Liver (tissue), 3 donors: ENCODE data around the gene HOXC10.

Experiments
- ATF3 ChIP-seq: IDR thresholded peaks from 2 replicates; pipeline ENCODE4 v1.6.1; 2016; ENCODE audit warnings: antibody characterized with exemption
- GABPA ChIP-seq, 2 donors: IDR thresholded peaks in 1 of 2; conservative IDR thresholded peaks in 1 of 2; 2 replicates each; pipeline ENCODE4 v1.6.1; 2016; ENCODE audit warnings: antibody characterized with exemption in 2 of 2, mild to moderate bottlenecking in 1 of 2, moderate library complexity in 1 of 2
- MAX ChIP-seq: IDR thresholded peaks from 2 replicates; pipeline ENCODE4 v1.6.1; 2016; ENCODE audit warnings: antibody characterized with exemption
- SP1 ChIP-seq: IDR thresholded peaks from 2 replicates; pipeline ENCODE4 v1.6.1; 2018; ENCODE audit warnings: antibody characterized with exemption, mild to moderate bottlenecking
- TAF1 ChIP-seq: conservative IDR thresholded peaks from 2 replicates; pipeline ENCODE4 v1.6.1; 2016; ENCODE audit warnings: antibody characterized with exemption, mild to moderate bottlenecking
- YY1 ChIP-seq: IDR thresholded peaks from 2 replicates; pipeline ENCODE4 v1.6.1; 2016; ENCODE audit warnings: antibody characterized with exemption, mild to moderate bottlenecking
- TF ChIP-seq, protein P1 (sequence below): fragments of 150-350 bp; IDR thresholded peaks from 2 replicates; pipeline ENCODE4 v1.5.1; 2017; ENCODE audit warnings: improper control_type of control experiment, low read depth, low read length; ENCODE audit not compliant: missing input control
- TF ChIP-seq, protein P2 (sequence below): IDR thresholded peaks from 2 replicates; pipeline ENCODE4 v1.6.1; 2016; ENCODE audit warnings: antibody characterized with exemption
- donor health status: healthy.
- donor health status: healthy.

DNA sequence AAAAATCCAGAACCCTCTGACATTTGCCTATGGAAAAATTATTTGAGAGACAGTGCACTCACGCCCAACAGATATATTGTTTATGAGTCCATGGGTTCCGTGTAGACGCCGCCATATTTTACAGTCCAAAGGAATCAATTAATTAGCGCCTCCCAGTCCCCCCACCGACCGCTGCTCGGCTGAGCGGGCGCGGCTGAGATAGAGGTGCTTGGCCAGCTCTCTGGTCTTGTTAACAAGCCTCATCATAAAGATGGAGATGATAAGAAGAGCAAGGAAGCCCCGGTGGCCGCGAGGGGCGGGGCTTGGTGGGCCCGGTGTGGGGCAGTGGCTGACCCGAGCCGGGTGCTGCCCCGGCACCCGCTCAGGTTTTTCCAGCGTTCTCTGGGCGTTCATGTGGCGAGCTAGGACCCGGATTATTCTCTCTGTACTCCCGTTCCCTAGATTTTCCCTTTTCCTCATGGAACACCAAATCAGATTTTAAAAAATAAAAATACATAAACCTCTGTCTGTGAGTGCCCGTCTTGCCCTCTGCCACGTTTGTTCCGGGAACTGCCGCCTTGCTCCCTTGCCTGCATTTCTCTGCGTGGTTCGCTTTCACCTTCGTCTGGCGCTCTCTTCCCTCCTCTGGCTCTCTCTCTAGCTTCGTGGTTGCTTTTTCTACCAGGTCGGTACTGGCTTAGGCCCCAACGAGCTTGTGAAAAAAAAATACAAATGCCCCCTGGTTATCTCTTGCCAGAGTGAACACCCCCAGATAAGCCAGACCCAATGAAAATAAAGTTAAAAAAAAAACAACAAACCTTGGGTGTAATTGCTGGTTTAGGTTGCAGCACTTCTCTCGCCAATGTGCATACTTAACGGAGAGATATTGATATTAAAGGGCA, 21.3 kb upstream of the HOXC10 start:
- TF ChIP-seq, protein P1, sequence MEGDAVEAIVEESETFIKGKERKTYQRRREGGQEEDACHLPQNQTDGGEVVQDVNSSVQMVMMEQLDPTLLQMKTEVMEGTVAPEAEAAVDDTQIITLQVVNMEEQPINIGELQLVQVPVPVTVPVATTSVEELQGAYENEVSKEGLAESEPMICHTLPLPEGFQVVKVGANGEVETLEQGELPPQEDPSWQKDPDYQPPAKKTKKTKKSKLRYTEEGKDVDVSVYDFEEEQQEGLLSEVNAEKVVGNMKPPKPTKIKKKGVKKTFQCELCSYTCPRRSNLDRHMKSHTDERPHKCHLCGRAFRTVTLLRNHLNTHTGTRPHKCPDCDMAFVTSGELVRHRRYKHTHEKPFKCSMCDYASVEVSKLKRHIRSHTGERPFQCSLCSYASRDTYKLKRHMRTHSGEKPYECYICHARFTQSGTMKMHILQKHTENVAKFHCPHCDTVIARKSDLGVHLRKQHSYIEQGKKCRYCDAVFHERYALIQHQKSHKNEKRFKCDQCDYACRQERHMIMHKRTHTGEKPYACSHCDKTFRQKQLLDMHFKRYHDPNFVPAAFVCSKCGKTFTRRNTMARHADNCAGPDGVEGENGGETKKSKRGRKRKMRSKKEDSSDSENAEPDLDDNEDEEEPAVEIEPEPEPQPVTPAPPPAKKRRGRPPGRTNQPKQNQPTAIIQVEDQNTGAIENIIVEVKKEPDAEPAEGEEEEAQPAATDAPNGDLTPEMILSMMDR, result no peak
- TF ChIP-seq TAF1 (no peak), YY1 (no peak), SP1 (no peak), ATF3 (no peak), MAX (no peak), GABPA (IDR thresholded peaks at IDR 0.05 in 1 of 2, conservative IDR thresholded peaks at IDR 0.05 in 1 of 2) (no peak)
- TF ChIP-seq, protein P2, sequence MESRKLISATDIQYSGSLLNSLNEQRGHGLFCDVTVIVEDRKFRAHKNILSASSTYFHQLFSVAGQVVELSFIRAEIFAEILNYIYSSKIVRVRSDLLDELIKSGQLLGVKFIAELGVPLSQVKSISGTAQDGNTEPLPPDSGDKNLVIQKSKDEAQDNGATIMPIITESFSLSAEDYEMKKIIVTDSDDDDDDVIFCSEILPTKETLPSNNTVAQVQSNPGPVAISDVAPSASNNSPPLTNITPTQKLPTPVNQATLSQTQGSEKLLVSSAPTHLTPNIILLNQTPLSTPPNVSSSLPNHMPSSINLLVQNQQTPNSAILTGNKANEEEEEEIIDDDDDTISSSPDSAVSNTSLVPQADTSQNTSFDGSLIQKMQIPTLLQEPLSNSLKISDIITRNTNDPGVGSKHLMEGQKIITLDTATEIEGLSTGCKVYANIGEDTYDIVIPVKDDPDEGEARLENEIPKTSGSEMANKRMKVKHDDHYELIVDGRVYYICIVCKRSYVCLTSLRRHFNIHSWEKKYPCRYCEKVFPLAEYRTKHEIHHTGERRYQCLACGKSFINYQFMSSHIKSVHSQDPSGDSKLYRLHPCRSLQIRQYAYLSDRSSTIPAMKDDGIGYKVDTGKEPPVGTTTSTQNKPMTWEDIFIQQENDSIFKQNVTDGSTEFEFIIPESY, result no peak
